Activated CD4-positive, CD25-positive, alpha-beta regulatory T cell (primary cell): ENCODE results near the gene FANCL.
"Not testable (repeated sequence)": the region's sequence is repeated elsewhere in the genome, so short reads cannot be mapped to it uniquely, and the experiment has no call there.

Source experiments
- DNase-seq, 4 experiments: peaks; one replicate each; lab custom pipeline; 2025; lab: John Stamatoyannopoulos, UW

Gene FANCL

GRCh38 chr2:58140508-58141072 lies 100.5 kb downstream of the FANCL start:
- DNase-seq: no peak

- DNase-seq: no peak
Measured at GRCh38 chr2:58138396-58139030, 102.6 kb downstream of the FANCL start.

GRCh38 chr2:58137856-58138255 lies 103.3 kb downstream of the FANCL start:
- DNase-seq: no peak

- DNase-seq: no peak
Measured at GRCh38 chr2:58137221-58137620, 103.9 kb downstream of the FANCL start.

- no peak for DNase-seq
Measured at GRCh38 chr2:58135861-58136260, 105.3 kb downstream of the FANCL start.

- no peak for DNase-seq
Measured at GRCh38 chr2:58133395-58133794, 107.7 kb downstream of the FANCL start.

- DNase-seq: no peak
Measured at GRCh38 chr2:58131191-58132011, 109.7 kb downstream of the FANCL start.

- DNase-seq: no peak
Measured at GRCh38 chr2:58130238-58130637, 110.9 kb downstream of the FANCL start.

- DNase-seq: no peak
Measured at GRCh38 chr2:58127111-58127510, 114.0 kb downstream of the FANCL start.

- DNase-seq: no peak
Measured at GRCh38 chr2:58122540-58122939, 118.6 kb downstream of the FANCL start.

GRCh38 chr2:58122040-58122439 lies 119.1 kb downstream of the FANCL start:
- DNase-seq: no peak

GRCh38 chr2:58120626-58121229 lies 120.4 kb downstream of the FANCL start:
- DNase-seq: no peak

- DNase-seq: not testable (repeated sequence)
Measured at GRCh38 chr2:58113563-58113962, 127.6 kb downstream of the FANCL start.

GRCh38 chr2:58110765-58111164 lies 130.4 kb downstream of the FANCL start:
- no peak for DNase-seq

- no peak for DNase-seq
Measured at GRCh38 chr2:58109481-58109880, 131.6 kb downstream of the FANCL start.
